ENCODE data around the gene NUMA1. TPM values are rescaled to one million over a fixed set of nuclear protein-coding genes. Genes with fewer than 3 reads are reported as not detected.

NUMA1 gene
- total RNA-seq, 1 experiment from 2014 or later: 267 TPM

GRCh38 chr11:71977090-71977489 lies 103.3 kb downstream of the NUMA1 start:
- Histone ChIP-seq H3K4me1 (replicated peaks; ENCODE audit: insufficient read depth) (no peaks in the 10 kb centered on the region), H3K4me3 (no peak overlapping the region), H3K27me3 (ENCODE audit: insufficient read depth, low read depth) (no peaks in the 10 kb centered on the region), H3K79me2 (ENCODE audit: low read depth) (no peaks in the 10 kb centered on the region), H3K36me3 (ENCODE audit: low read depth) (peaks cover 7% of the 10 kb centered on the region; the same call in 1 of the 2 replicates), H3F3A (ENCODE audit: insufficient read depth, low read depth) (no peaks in the 10 kb centered on the region), H3K9me2 (ENCODE audit: insufficient read depth) (no peaks in the 10 kb centered on the region), H2AFZ (no peak overlapping the region), H4K20me1 (ENCODE audit: insufficient read depth) (peaks cover 18% of the 10 kb centered on the region), H3K4me2 (no peak overlapping the region), H3K27ac (no peak overlapping the region), H3K9me3 (ENCODE audit: insufficient read depth, low read depth) (no peaks in the 10 kb centered on the region)
- no TSS peak for BruUV-seq (replicated peaks)
- no peak for TF ChIP-seq EZH2 (IDR thresholded peaks at IDR 0.05; ENCODE audit: low read depth)
- TF ChIP-seq, protein P1, sequence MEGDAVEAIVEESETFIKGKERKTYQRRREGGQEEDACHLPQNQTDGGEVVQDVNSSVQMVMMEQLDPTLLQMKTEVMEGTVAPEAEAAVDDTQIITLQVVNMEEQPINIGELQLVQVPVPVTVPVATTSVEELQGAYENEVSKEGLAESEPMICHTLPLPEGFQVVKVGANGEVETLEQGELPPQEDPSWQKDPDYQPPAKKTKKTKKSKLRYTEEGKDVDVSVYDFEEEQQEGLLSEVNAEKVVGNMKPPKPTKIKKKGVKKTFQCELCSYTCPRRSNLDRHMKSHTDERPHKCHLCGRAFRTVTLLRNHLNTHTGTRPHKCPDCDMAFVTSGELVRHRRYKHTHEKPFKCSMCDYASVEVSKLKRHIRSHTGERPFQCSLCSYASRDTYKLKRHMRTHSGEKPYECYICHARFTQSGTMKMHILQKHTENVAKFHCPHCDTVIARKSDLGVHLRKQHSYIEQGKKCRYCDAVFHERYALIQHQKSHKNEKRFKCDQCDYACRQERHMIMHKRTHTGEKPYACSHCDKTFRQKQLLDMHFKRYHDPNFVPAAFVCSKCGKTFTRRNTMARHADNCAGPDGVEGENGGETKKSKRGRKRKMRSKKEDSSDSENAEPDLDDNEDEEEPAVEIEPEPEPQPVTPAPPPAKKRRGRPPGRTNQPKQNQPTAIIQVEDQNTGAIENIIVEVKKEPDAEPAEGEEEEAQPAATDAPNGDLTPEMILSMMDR (conservative IDR thresholded peaks at IDR 0.05): no peak
- ChIA-PET CTCF (interaction anchor here (0.6 to 3.3 kb wide), 6 partner anchors 9 to 1299 kb away, joined by 3 to 11 read pairs (median 4); no protein-coding TSS in a partner anchor), POLR2A (ENCODE audit: unreplicated experiment) (interaction anchor here (0.7 kb wide), 1 partner anchor 31 kb away, joined by 3 read pairs; no protein-coding TSS in a partner anchor)
- intact Hi-C loops (cut with micrococcal nuclease; ENCODE audit: unreplicated experiment): loop anchor here (1.0 to 2.0 kb wide), 3 partner anchors 437 to 457 kb away; partner anchors contain the start of gene CLPB
- no peak for DNase-seq

DNA sequence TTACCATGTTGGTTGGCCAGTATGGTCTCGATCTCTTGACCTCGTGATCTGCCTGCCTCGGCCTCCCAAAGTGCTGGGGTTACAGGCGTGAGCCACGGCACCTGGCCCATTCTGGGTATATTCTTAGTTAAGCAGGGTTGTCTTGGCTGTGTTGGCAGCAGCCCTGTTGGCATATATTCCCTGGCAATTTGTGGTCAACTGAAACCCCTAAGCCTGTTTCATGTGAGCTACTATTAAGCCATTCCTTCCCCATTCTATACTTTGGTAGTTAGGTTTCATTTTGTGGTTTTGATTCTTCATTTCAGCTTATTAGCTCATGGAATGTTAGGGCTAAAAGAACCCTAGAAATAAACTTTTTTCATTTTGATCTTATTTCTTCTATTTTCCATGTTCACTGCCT lies 103.8 kb downstream of the NUMA1 start:
- H3K79me2 ChIP-seq (ENCODE audit: low read depth): no peaks in the 10 kb centered on the region
- no peaks in the 10 kb centered on the region for H3K9me3 ChIP-seq (ENCODE audit: insufficient read depth, low read depth)
- CTCF ChIA-PET: interaction anchor here (0.6 to 3.3 kb wide), 2 partner anchors 455 to 1298 kb away, joined by 3 to 11 read pairs; no protein-coding TSS in a partner anchor
- H2AFZ ChIP-seq: no peak overlapping the region
- intact Hi-C loops (cut with micrococcal nuclease; ENCODE audit: unreplicated experiment): loop anchor here (2.0 kb wide), 1 partner anchor 454 kb away; no protein-coding TSS in a partner anchor
- no peaks in the 10 kb centered on the region for H3F3A ChIP-seq (ENCODE audit: insufficient read depth, low read depth)
- peaks cover 7% of the 10 kb centered on the region; the same call in 1 of the 2 replicates for H3K36me3 ChIP-seq (ENCODE audit: low read depth)
- no peak overlapping the region for H3K4me2 ChIP-seq
- no TSS peak for BruUV-seq (replicated peaks)
- no peaks in the 10 kb centered on the region for H3K27me3 ChIP-seq (ENCODE audit: insufficient read depth, low read depth)
- no peak overlapping the region for H3K27ac ChIP-seq
- POLR2A ChIA-PET (ENCODE audit: unreplicated experiment): no interaction called here
- TF ChIP-seq EZH2 (IDR thresholded peaks at IDR 0.05; ENCODE audit: low read depth): no peak
- TF ChIP-seq, protein P1 (conservative IDR thresholded peaks at IDR 0.05): no peak
- peaks cover 18% of the 10 kb centered on the region for H4K20me1 ChIP-seq (ENCODE audit: insufficient read depth)
- DNase-seq: no peak
- no peaks in the 10 kb centered on the region for H3K9me2 ChIP-seq (ENCODE audit: insufficient read depth)
- no peaks in the 10 kb centered on the region for H3K4me1 ChIP-seq (replicated peaks; ENCODE audit: insufficient read depth)
- no peak overlapping the region for H3K4me3 ChIP-seq

DNA sequence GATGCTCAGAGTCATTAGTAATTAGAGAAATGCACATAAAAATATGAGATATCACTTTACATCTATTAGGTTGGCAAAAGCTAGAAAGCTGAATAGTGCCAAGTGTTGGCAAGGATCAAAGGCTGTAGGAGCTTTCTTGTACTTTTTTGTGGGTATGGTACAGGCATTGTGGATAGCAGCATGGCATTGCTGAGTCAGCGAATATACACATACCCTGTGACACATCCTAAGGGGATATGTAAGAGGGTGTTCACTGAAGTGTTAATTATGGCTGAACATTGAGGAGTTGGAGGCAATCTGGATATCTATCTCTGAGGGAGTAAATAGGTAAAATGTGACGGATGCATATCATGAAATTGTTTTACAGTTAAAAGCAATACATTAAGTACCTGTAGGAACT lies 108.7 kb downstream of the NUMA1 start:
- H3K79me2 ChIP-seq (ENCODE audit: low read depth): no peaks in the 10 kb centered on the region
- H3F3A ChIP-seq (ENCODE audit: insufficient read depth, low read depth): no peaks in the 10 kb centered on the region
- H3K4me3 ChIP-seq: no peak overlapping the region
- no peaks in the 10 kb centered on the region for H3K9me3 ChIP-seq (ENCODE audit: insufficient read depth, low read depth)
- BruUV-seq (replicated peaks): no TSS peak
- no peaks in the 10 kb centered on the region for H3K9me2 ChIP-seq (ENCODE audit: insufficient read depth)
- H4K20me1 ChIP-seq (ENCODE audit: insufficient read depth): no peaks in the 10 kb centered on the region; the same call in 1 of the 2 replicates
- no peak overlapping the region for H3K4me2 ChIP-seq
- ChIA-PET CTCF (interaction anchor here (0.5 kb wide), 1 partner anchor 399 kb away, joined by 3 read pairs; no protein-coding TSS in a partner anchor), POLR2A (ENCODE audit: unreplicated experiment) (no interaction called here)
- no peak overlapping the region for H2AFZ ChIP-seq
- intact Hi-C loops (cut with micrococcal nuclease; ENCODE audit: unreplicated experiment): no loop called here
- H3K27ac ChIP-seq: no peak overlapping the region
- peaks cover 20% of the 10 kb centered on the region; the same call in 1 of the 2 replicates for H3K36me3 ChIP-seq (ENCODE audit: low read depth)
- H3K27me3 ChIP-seq (ENCODE audit: insufficient read depth, low read depth): no peaks in the 10 kb centered on the region
- no peaks in the 10 kb centered on the region for H3K4me1 ChIP-seq (replicated peaks; ENCODE audit: insufficient read depth)
- TF ChIP-seq EZH2 (IDR thresholded peaks at IDR 0.05; ENCODE audit: low read depth): no peak
- TF ChIP-seq, protein P1 (conservative IDR thresholded peaks at IDR 0.05): no peak
- no peak for DNase-seq

Measured in PC-9 (cell line).